ENCODE measurements around the gene CNOT2. TPM values are rescaled to one million over a fixed set of nuclear protein-coding genes. Genes with fewer than 3 reads are reported as not detected.

Gene CNOT2
- total RNA-seq, 1 donor: 153 TPM

DNA sequence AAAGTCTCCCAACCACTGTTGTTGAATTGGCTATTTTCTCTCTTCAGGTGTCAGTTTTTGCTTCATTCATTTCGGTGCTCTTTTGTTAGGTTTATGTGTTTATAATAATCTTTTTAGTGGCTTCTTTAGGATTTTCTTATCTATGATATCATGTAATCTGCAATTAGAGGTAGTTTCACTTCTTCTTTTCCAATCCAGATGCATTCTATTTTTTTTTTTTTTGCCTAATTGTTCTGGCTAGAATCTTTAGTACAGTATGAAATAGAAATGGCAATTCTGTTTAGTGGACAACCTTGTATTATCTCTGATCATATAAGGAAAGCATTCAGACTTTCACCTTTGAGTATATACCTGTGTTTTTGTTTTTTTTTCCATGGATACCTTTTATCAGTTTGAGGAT, 17.4 kb downstream of the CNOT2 start:
- peaks cover 34% of the 10 kb centered on the region for H4K20me1 ChIP-seq (ENCODE audit: insufficient read depth, low read length)
- H3K4me1 ChIP-seq (ENCODE audit: insufficient read depth, low read length): no peaks in the 10 kb centered on the region
- no peaks in the 10 kb centered on the region for H3K9me3 ChIP-seq (ENCODE audit: low read depth, low read length)
- no peak overlapping the region for H3K27ac ChIP-seq (ENCODE audit: low read depth, low read length)
- H3K4me2 ChIP-seq (ENCODE audit: insufficient read depth, low read length): no peak overlapping the region
- TF ChIP-seq, protein P1, sequence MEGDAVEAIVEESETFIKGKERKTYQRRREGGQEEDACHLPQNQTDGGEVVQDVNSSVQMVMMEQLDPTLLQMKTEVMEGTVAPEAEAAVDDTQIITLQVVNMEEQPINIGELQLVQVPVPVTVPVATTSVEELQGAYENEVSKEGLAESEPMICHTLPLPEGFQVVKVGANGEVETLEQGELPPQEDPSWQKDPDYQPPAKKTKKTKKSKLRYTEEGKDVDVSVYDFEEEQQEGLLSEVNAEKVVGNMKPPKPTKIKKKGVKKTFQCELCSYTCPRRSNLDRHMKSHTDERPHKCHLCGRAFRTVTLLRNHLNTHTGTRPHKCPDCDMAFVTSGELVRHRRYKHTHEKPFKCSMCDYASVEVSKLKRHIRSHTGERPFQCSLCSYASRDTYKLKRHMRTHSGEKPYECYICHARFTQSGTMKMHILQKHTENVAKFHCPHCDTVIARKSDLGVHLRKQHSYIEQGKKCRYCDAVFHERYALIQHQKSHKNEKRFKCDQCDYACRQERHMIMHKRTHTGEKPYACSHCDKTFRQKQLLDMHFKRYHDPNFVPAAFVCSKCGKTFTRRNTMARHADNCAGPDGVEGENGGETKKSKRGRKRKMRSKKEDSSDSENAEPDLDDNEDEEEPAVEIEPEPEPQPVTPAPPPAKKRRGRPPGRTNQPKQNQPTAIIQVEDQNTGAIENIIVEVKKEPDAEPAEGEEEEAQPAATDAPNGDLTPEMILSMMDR (IDR thresholded peaks at IDR 0.05; ENCODE audit: extremely low read depth, low read depth, low read length): no peak
- no peak overlapping the region for H3K4me3 ChIP-seq (ENCODE audit: insufficient read depth, low read length)
- peaks cover 94% of the 10 kb centered on the region for H3K79me2 ChIP-seq (ENCODE audit: insufficient read depth, low read length)
- DNase-seq (ENCODE audit: insufficient read length, low spot score, missing footprints): no peak
- H2AFZ ChIP-seq (ENCODE audit: low read length): no peak overlapping the region
- H3K36me3 ChIP-seq (ENCODE audit: insufficient read depth, low read length): no peaks in the 10 kb centered on the region
- H3K27me3 ChIP-seq (ENCODE audit: insufficient read depth, low read length): no peaks in the 10 kb centered on the region

DNA sequence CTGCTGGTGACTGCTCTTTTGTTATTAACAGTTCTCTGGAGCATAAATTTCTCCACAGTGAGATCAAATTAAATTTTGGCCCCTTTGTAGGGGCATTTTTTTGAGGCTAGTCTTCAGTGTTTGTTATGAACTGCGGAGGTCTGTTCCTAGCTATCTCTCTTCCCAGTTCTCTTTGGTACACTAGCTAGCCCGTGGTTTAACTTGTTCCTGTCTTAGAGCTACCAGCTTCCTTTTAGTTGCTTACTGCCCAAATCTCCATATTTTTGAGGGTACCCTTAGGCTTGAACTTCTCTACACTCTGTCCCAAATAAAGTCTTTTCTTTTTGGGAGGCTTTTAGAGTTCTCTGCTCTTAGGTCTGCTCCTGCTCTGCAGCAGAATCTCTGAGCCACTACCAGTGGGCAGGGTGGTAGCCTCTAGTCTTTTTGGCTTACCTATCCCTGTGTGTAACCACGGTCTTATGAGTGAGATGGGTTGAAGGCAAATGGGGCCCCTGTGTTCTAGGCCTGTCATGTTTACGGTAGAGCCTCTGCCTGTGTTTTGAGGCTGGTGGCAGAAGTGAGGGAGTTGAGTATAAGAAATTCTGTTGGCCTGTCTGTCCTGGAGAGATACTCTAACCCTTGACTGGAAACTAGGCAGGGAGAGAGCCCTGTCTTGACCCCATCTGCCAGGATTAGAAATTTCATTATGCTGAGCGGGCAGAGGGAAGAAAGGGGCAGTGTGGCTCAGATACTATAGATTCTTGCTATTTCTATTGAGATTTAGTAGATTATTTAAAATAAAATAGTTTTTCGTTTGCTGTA, 21.0 kb downstream of the CNOT2 start:
- Histone ChIP-seq H3K79me2 (ENCODE audit: insufficient read depth, low read length) (peaks cover 94% of the 10 kb centered on the region), H4K20me1 (ENCODE audit: insufficient read depth, low read length) (peaks cover 58% of the 10 kb centered on the region), H3K27ac (ENCODE audit: low read depth, low read length) (no peak overlapping the region), H3K9me3 (ENCODE audit: low read depth, low read length) (no peaks in the 10 kb centered on the region), H3K36me3 (ENCODE audit: insufficient read depth, low read length) (no peaks in the 10 kb centered on the region), H3K27me3 (ENCODE audit: insufficient read depth, low read length) (no peaks in the 10 kb centered on the region), H3K4me2 (ENCODE audit: insufficient read depth, low read length) (no peak overlapping the region), H2AFZ (ENCODE audit: low read length) (no peak overlapping the region), H3K4me3 (ENCODE audit: insufficient read depth, low read length) (no peak overlapping the region), H3K4me1 (ENCODE audit: insufficient read depth, low read length) (peaks cover 5% of the 10 kb centered on the region)
- DNase-seq (ENCODE audit: insufficient read length, low spot score, missing footprints): no peak
- TF ChIP-seq, protein P1 (IDR thresholded peaks at IDR 0.05; ENCODE audit: extremely low read depth, low read depth, low read length): no peak

DNA sequence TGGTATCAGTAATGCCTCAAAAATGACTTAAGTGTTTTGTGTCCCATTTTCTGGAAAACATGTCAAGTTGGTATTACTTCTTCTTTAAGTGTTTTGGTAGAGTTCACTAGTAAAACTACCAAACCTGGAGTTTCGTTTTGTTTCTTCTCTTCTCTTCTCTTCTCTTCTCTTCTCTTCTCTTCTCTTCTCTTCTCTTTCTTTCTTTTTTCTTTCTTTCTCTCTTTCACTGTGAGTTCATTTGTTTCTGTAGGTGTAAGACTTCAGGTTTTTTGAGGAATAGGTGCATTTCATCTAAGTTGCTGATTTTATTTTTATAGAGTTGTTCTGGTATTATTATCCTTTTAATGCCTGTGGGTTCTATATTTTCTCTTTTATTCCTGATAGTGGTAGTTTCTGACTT, 21.9 kb downstream of the CNOT2 start:
- Histone ChIP-seq H3K4me1 (ENCODE audit: insufficient read depth, low read length) (peaks cover 5% of the 10 kb centered on the region), H3K9me3 (ENCODE audit: low read depth, low read length) (no peaks in the 10 kb centered on the region), H4K20me1 (ENCODE audit: insufficient read depth, low read length) (peaks cover 56% of the 10 kb centered on the region), H3K27me3 (ENCODE audit: insufficient read depth, low read length) (no peaks in the 10 kb centered on the region), H2AFZ (ENCODE audit: low read length) (no peak overlapping the region), H3K27ac (ENCODE audit: low read depth, low read length) (no peak overlapping the region), H3K4me2 (ENCODE audit: insufficient read depth, low read length) (no peak overlapping the region), H3K36me3 (ENCODE audit: insufficient read depth, low read length) (no peaks in the 10 kb centered on the region), H3K79me2 (ENCODE audit: insufficient read depth, low read length) (peaks cover 95% of the 10 kb centered on the region), H3K4me3 (ENCODE audit: insufficient read depth, low read length) (no peak overlapping the region)
- no peak for DNase-seq (ENCODE audit: insufficient read length, low spot score, missing footprints)
- TF ChIP-seq, protein P1 (IDR thresholded peaks at IDR 0.05; ENCODE audit: extremely low read depth, low read depth, low read length): no peak

DNA sequence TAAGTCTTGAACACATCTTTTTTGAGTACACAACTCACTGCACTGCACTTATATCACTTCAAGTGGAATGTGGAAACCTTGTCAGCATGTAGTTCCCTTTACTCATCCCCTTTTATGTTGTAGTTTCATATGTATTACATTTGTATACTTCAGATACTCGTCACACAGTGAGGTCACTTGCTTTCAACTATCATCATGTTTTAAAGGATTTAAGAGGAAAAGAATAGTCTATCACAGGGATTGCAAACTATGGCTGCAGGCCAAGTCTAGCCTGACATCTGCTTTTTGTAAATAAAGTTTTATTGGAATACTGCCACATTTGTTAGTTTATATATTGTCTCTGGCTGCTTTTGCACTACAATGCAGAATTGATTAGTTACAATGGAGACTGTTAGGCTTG, 24.3 kb downstream of the CNOT2 start:
- Histone ChIP-seq H3K4me1 (ENCODE audit: insufficient read depth, low read length) (peaks cover 5% of the 10 kb centered on the region), H3K27me3 (ENCODE audit: insufficient read depth, low read length) (no peaks in the 10 kb centered on the region), H3K36me3 (ENCODE audit: insufficient read depth, low read length) (no peaks in the 10 kb centered on the region), H3K4me3 (ENCODE audit: insufficient read depth, low read length) (no peak overlapping the region), H3K4me2 (ENCODE audit: insufficient read depth, low read length) (no peak overlapping the region), H4K20me1 (ENCODE audit: insufficient read depth, low read length) (peaks cover 51% of the 10 kb centered on the region), H3K79me2 (ENCODE audit: insufficient read depth, low read length) (peaks cover 99% of the 10 kb centered on the region), H2AFZ (ENCODE audit: low read length) (no peak overlapping the region), H3K27ac (ENCODE audit: low read depth, low read length) (no peak overlapping the region), H3K9me3 (ENCODE audit: low read depth, low read length) (no peaks in the 10 kb centered on the region)
- no peak for DNase-seq (ENCODE audit: insufficient read length, low spot score, missing footprints)
- TF ChIP-seq, protein P1 (IDR thresholded peaks at IDR 0.05; ENCODE audit: extremely low read depth, low read depth, low read length): no peak

All from osteoblast (primary cell).